H9 (cell line): ENCODE results near the gene NFASC. TPM values are rescaled to one million over a fixed set of nuclear protein-coding genes. Genes with fewer than 3 reads are reported as not detected.

Experiments
- DNase-seq: peaks from one replicate; pipeline ENCODE4 v3.0.0-alpha.2; 2017
- H2AFZ ChIP-seq: one replicate; pipeline ENCODE4 v1.6.1; 2013; ENCODE audit warnings: mild to moderate bottlenecking, low read length, control low read depth, moderate library complexity
- H2AK5ac ChIP-seq: 2 replicates; pipeline ENCODE4 v1.6.1; 2013; ENCODE audit warnings: low read length, control low read depth, mixed read lengths; ENCODE audit not compliant: insufficient read length
- H2BK120ac ChIP-seq: one replicate; pipeline ENCODE4 v1.6.1; 2013; ENCODE audit warnings: low read depth, mild to moderate bottlenecking, low read length, control low read depth, inconsistent platforms; ENCODE audit not compliant: poor library complexity, severe bottlenecking
- H2BK12ac ChIP-seq: 2 replicates; pipeline ENCODE4 v1.6.1; 2013; ENCODE audit warnings: low read length, control low read depth, mixed read lengths, low read depth; ENCODE audit not compliant: insufficient read length
- H2BK15ac ChIP-seq: 2 replicates; pipeline ENCODE4 v1.6.1; 2013; ENCODE audit warnings: low read depth, low read length, control low read depth
- H2BK20ac ChIP-seq: one replicate; pipeline ENCODE4 v1.6.1; 2013; ENCODE audit warnings: low read depth, mild to moderate bottlenecking, low read length, control low read depth, inconsistent platforms; ENCODE audit not compliant: poor library complexity, severe bottlenecking
- H2BK5ac ChIP-seq: 2 replicates; pipeline ENCODE4 v1.6.1; 2013; ENCODE audit warnings: low read length, control low read depth, mixed read lengths; ENCODE audit not compliant: insufficient read length
- H3K14ac ChIP-seq: 2 replicates; pipeline ENCODE4 v1.6.1; 2013; ENCODE audit warnings: low read length, control low read depth; ENCODE audit not compliant: insufficient read depth
- H3K18ac ChIP-seq: 2 replicates; pipeline ENCODE4 v1.6.1; 2013; ENCODE audit warnings: low read depth, mild to moderate bottlenecking, mixed read lengths, low read length, control low read depth; ENCODE audit not compliant: insufficient read length
- H3K23ac ChIP-seq: 2 replicates; pipeline ENCODE4 v1.6.1; 2013; ENCODE audit warnings: low read length, control low read depth, mixed read lengths, low read depth; ENCODE audit not compliant: insufficient read length
- H3K23me2 ChIP-seq: 2 replicates; pipeline ENCODE4 v1.6.1; 2013; ENCODE audit warnings: low read depth, mild to moderate bottlenecking, mixed read lengths, low read length, control low read depth; ENCODE audit not compliant: insufficient read length, poor library complexity, severe bottlenecking
- H3K27ac ChIP-seq: 2 replicates; pipeline ENCODE4 v1.5.1; 2013; ENCODE audit warnings: low read length, control low read depth, mixed read lengths, low read depth; ENCODE audit not compliant: insufficient read length
- H3K27me3 ChIP-seq: 2 replicates; pipeline ENCODE4 v1.6.1; 2013; ENCODE audit warnings: low read length, control low read depth, inconsistent platforms; ENCODE audit not compliant: insufficient read depth
- H3K4ac ChIP-seq: 2 replicates; pipeline ENCODE4 v1.6.1; 2013; ENCODE audit warnings: low read depth, mild to moderate bottlenecking, control low read depth, inconsistent platforms, low read length, moderate library complexity
- H3K4me1 ChIP-seq: 2 replicates; pipeline ENCODE4 v1.6.1; 2013; ENCODE audit warnings: low read length, control low read depth, inconsistent platforms; ENCODE audit not compliant: insufficient read depth
- H3K4me2 ChIP-seq: 2 replicates; pipeline ENCODE4 v1.6.1; 2013; ENCODE audit warnings: low read length, control low read depth, mixed read lengths; ENCODE audit not compliant: insufficient read length, insufficient read depth
- H3K56ac ChIP-seq: 2 replicates; pipeline ENCODE4 v1.6.1; 2013; ENCODE audit warnings: low read depth, mild to moderate bottlenecking, mixed read lengths, low read length, control low read depth; ENCODE audit not compliant: insufficient read length
- H3K79me1 ChIP-seq: 2 replicates; pipeline ENCODE4 v1.6.1; 2013; ENCODE audit warnings: low read depth, mild to moderate bottlenecking, moderate library complexity, low read length, control low read depth, inconsistent platforms; ENCODE audit not compliant: insufficient read depth, poor library complexity, severe bottlenecking
- H3K79me2 ChIP-seq: 2 replicates; pipeline ENCODE4 v1.6.1; 2013; ENCODE audit warnings: low read length, control low read depth, inconsistent platforms; ENCODE audit not compliant: insufficient read depth
- H3K9ac ChIP-seq: 2 replicates; pipeline ENCODE4 v1.6.1; 2013; ENCODE audit warnings: low read length, control low read depth, mixed read lengths; ENCODE audit not compliant: insufficient read length; ENCODE audit errors: extremely low read depth
- H3K9me3 ChIP-seq: one replicate; pipeline ENCODE4 v1.6.1; 2013; ENCODE audit warnings: low read depth, low read length, inconsistent platforms; ENCODE audit not compliant: control insufficient read depth
- H3T11ph ChIP-seq: one replicate; pipeline ENCODE4 v1.6.1; 2013; ENCODE audit warnings: mild to moderate bottlenecking, low read length, control low read depth, inconsistent platforms
- H4K20me1 ChIP-seq: one replicate; pipeline ENCODE4 v1.6.1; 2013; ENCODE audit not compliant: control insufficient read depth, insufficient read length, insufficient read depth
- H4K5ac ChIP-seq: 2 replicates; pipeline ENCODE4 v1.6.1; 2013; ENCODE audit warnings: low read depth, mild to moderate bottlenecking, mixed read lengths, low read length, control low read depth; ENCODE audit not compliant: insufficient read length
- H4K8ac ChIP-seq: replicated peaks from 2 replicates; pipeline ENCODE4 v1.6.1; 2013; ENCODE audit warnings: low read length, control low read depth, mixed read lengths, low read depth; ENCODE audit not compliant: insufficient read length
- H4K91ac ChIP-seq: 2 replicates; pipeline ENCODE4 v1.6.1; 2013; ENCODE audit warnings: low read depth, mild to moderate bottlenecking, moderate library complexity, mixed read lengths, low read length, control low read depth; ENCODE audit not compliant: insufficient read length
- H3K27ac Mint-ChIP-seq, 3 experiments: 2 replicates in 2 of 3; 3 replicates in 1 of 3; pipeline ENCODE4 v1.8.0; 2020 to 2021; ENCODE audit warnings: mixed read lengths in 3 of 3, mild to moderate bottlenecking in 1 of 3, moderate library complexity in 1 of 3
- H3K27me3 Mint-ChIP-seq: 2 replicates; pipeline ENCODE4 v1.8.0; 2021; ENCODE audit warnings: low read depth, mild to moderate bottlenecking, moderate library complexity, mixed read lengths
- H3K36me3 Mint-ChIP-seq, 3 experiments: 2 replicates in 2 of 3; 3 replicates in 1 of 3; pipeline ENCODE4 v1.8.0; 2020 to 2021; ENCODE audit warnings: low read depth in 3 of 3, mixed read lengths in 3 of 3; ENCODE audit not compliant: insufficient read depth in 1 of 3
- H3K4me1 Mint-ChIP-seq, 2 experiments: 2 replicates each; pipeline ENCODE4 v1.8.0; 2020; ENCODE audit warnings: mixed read lengths in 2 of 2
- H3K4me3 Mint-ChIP-seq, 2 experiments: 2 replicates in 1 of 2; 3 replicates in 1 of 2; pipeline ENCODE4 v1.8.0; 2020 to 2021; ENCODE audit warnings: mild to moderate bottlenecking in 2 of 2, mixed read lengths in 2 of 2, moderate library complexity in 1 of 2
- H3K9me3 Mint-ChIP-seq, 2 experiments: 2 replicates in 1 of 2; 3 replicates in 1 of 2; pipeline ENCODE4 v1.8.0; 2020; ENCODE audit warnings: mild to moderate bottlenecking in 2 of 2, mixed read lengths in 2 of 2, moderate library complexity in 1 of 2
- CTCF ChIP-seq: fragments of 200-600 bp; sonication (generic); conservative IDR thresholded peaks from 3 replicates; pipeline ENCODE4 v1.8.0; 2021; ENCODE audit warnings: antibody characterized with exemption, mild to moderate bottlenecking
- WGBS: extraction: QIAGEN DNeasy Blood & Tissue Kit; methylation state at CpG from one replicate; pipeline ENCODE4 v1.1.7; 2013; ENCODE audit warnings: missing lambda C conversion rate, low lambda C conversion rate, mixed read lengths; ENCODE audit not compliant: insufficient read length; ENCODE audit errors: extremely low coverage; 5-methylcytosine and 5-hydroxymethylcytosine counted together
- total RNA-seq: library from RNA; stranded (reverse); gene quantifications from 2 replicates; pipeline ENCODE4 v1.2.1, GENCODE V29; 2021

NFASC gene
- total RNA-seq, 1 experiment from 2014 or later, result 5.0 TPM

- Histone ChIP-seq H3K4me1 (no peaks in the 10 kb centered on the region; the same call in 1 of the 2 replicates), H2AK5ac (no peak overlapping the region), H4K8ac (no peak overlapping the region), H2BK20ac (no peak overlapping the region), H3K4me2 (no peak overlapping the region), H3K27ac (no peak overlapping the region), H3K9ac (no peak overlapping the region), H4K5ac (no peak overlapping the region), H2BK12ac (no peak overlapping the region), H3K27me3 (no peaks in the 10 kb centered on the region), H3K4ac (no peak overlapping the region), H3K56ac (no peak overlapping the region), H3K23ac (no peak overlapping the region), H3K79me2 (no peaks in the 10 kb centered on the region), H2AFZ (no peak overlapping the region), H3K14ac (no peak overlapping the region), H4K20me1 (no peaks in the 10 kb centered on the region), H3T11ph (no peak overlapping the region), H2BK5ac (no peak overlapping the region), H3K23me2 (no peaks in the 10 kb centered on the region), H3K79me1 (no peaks in the 10 kb centered on the region), H2BK120ac (no peak overlapping the region), H2BK15ac (no peak overlapping the region), H3K9me3 (no peaks in the 10 kb centered on the region), H4K91ac (no peak overlapping the region), H3K18ac (no peak overlapping the region)
- DNase-seq, result no peak
- Mint-ChIP-seq H3K27ac (no peak overlapping the region), H3K9me3 (no peaks in the 10 kb centered on the region; a peak in 2 of 5 replicates), H3K4me3 (no peak overlapping the region), H3K27me3 (peaks cover 38% of the 10 kb centered on the region), H3K4me1 (peaks cover 18 to 41% of the 10 kb centered on the region in 2 experiments), H3K36me3 (no peaks in the 10 kb centered on the region)
- whole genome bisulfite sequencing, result 100% methylated on average over 1 of the region's 2 CpGs
- no peak for TF ChIP-seq CTCF
Observed at GRCh38 chr1:205024679-205025078, 154.0 kb downstream of the NFASC start.
